Activated naive CD8-positive, alpha-beta T cell treated with anti-CD3 and anti-CD28 coated beads, Interleukin-2, amount 10 ng/mL, durations not matched to agents 7 days and 5 days (primary cell): ENCODE measurements around the gene CD1C. TPM values are rescaled to one million over a fixed set of nuclear protein-coding genes. Genes with fewer than 3 reads are reported as not detected.
A peak's percentile ranks its signal among the peaks of the same experiment; 100 is the strongest.
"Not testable (repeated sequence)": the region's sequence is repeated elsewhere in the genome, so short reads cannot be mapped to it uniquely, and the experiment has no call there.

ENCODE experiments used
- ATAC-seq: fragments of 150-1000 bp; cut with Tn5 transposase; one replicate; pipeline ENCODE4 v1.10.0; 2021; ENCODE audit warnings: low read depth, moderate library complexity
- POLR2A ChIA-PET: fragments of 350-600 bp; sonication (Branson Sonifier 250); formaldehyde crosslinking; loops from one replicate; lab custom pipeline; 2021; ENCODE audit warnings: antibody characterized with exemption; lab: Charles Lee
- DNase-seq: peaks from one replicate; pipeline ENCODE4 v3.0.0; 2021
- H3K27ac Mint-ChIP-seq: one replicate; pipeline ENCODE4 v1.8.0; 2022; ENCODE audit warnings: mild to moderate bottlenecking, mixed read lengths
- H3K27me3 Mint-ChIP-seq: one replicate; pipeline ENCODE4 v1.8.0; 2022; ENCODE audit warnings: mild to moderate bottlenecking, moderate library complexity, mixed read lengths
- H3K36me3 Mint-ChIP-seq: one replicate; pipeline ENCODE4 v1.8.0; 2021; ENCODE audit warnings: mild to moderate bottlenecking, mixed read lengths
- H3K4me1 Mint-ChIP-seq: one replicate; pipeline ENCODE4 v1.8.0; 2021; ENCODE audit warnings: mixed read lengths
- H3K4me3 Mint-ChIP-seq: one replicate; pipeline ENCODE4 v1.8.0; 2022; ENCODE audit warnings: mild to moderate bottlenecking, moderate library complexity, mixed read lengths
- H3K9me3 Mint-ChIP-seq: one replicate; pipeline ENCODE4 v1.8.0; 2021; ENCODE audit warnings: mixed read lengths
- total RNA-seq, 2 experiments: library from RNA; stranded (reverse); gene quantifications; one replicate each; pipeline ENCODE4 v1.2.3, GENCODE V29; 2021

Gene CD1C
- total RNA-seq = not detected

GRCh38 chr1:158289811-158290210 lies at the start of gene CD1C:
Gene CD1C, plus strand, starts transcription at chr1:158289923. Its CDS starts 142 bp downstream, at chr1:158290065.
- Mint-ChIP-seq H3K4me3 (no peak within 1 kb of the TSS), H3K4me1 (peaks cover 15% of the 10 kb centered on the region), H3K27me3 (peaks cover 4% of the 10 kb centered on the region), H3K27ac (no peak within 1 kb of the TSS), H3K9me3 (no peaks in the 10 kb centered on the region), H3K36me3 (no peaks in the 10 kb centered on the region)
- no peak for ATAC-seq
- POLR2A ChIA-PET = no interaction called here
- DNase-seq = no peak

GRCh38 chr1:158246650-158247049 lies 43.1 kb upstream of the CD1C start:
- Mint-ChIP-seq H3K27ac (no peak overlapping the region), H3K4me3 (no peak overlapping the region), H3K27me3 (peaks cover 60% of the 10 kb centered on the region), H3K36me3 (no peaks in the 10 kb centered on the region), H3K4me1 (peaks cover 19% of the 10 kb centered on the region), H3K9me3 (peaks cover 2% of the 10 kb centered on the region)
- no peak for ATAC-seq
- DNase-seq = no peak
- POLR2A ChIA-PET = no interaction called here

GRCh38 chr1:158248118-158248517 lies 41.6 kb upstream of the CD1C start:
- H3K4me3 Mint-ChIP-seq = peak overlapping the region; percentile 28
- POLR2A ChIA-PET = interaction anchor here (0.6 kb wide), 1 partner anchor 760 kb away, joined by 3 read pairs; no protein-coding TSS in a partner anchor
- peaks cover 63% of the 10 kb centered on the region for H3K27me3 Mint-ChIP-seq

GRCh38 chr1:158248771-158249170 lies 41.0 kb upstream of the CD1C start:
- peaks cover 57% of the 10 kb centered on the region for H3K27me3 Mint-ChIP-seq
- peak overlapping the region; percentile 28 for H3K4me3 Mint-ChIP-seq
- POLR2A ChIA-PET = no interaction called here

More at GRCh38 chr1:158248118-158248517, 41.6 kb upstream of the CD1C start:
- ATAC-seq (peak; percentile 82), DNase-seq (peak; percentile 42)
- peaks cover 19% of the 10 kb centered on the region for H3K4me1 Mint-ChIP-seq
- no peaks in the 10 kb centered on the region for H3K36me3 Mint-ChIP-seq
- peak overlapping the region; percentile 79 for H3K27ac Mint-ChIP-seq
- H3K9me3 Mint-ChIP-seq = peaks cover 2% of the 10 kb centered on the region

GRCh38 chr1:158249646-158250045 lies 40.1 kb upstream of the CD1C start:
- peaks cover 2% of the 10 kb centered on the region for H3K9me3 Mint-ChIP-seq
- ATAC-seq = no peak

More at GRCh38 chr1:158248771-158249170, 41.0 kb upstream of the CD1C start:
- Mint-ChIP-seq H3K36me3 (no peaks in the 10 kb centered on the region), H3K4me1 (peaks cover 19% of the 10 kb centered on the region), H3K27ac (peak overlapping the region; percentile 40), H3K9me3 (peaks cover 2% of the 10 kb centered on the region)
- no peak for ATAC-seq
- DNase-seq = no peak

GRCh38 chr1:158251163-158251562 lies 38.6 kb upstream of the CD1C start:
- peaks cover 39% of the 10 kb centered on the region for H3K27me3 Mint-ChIP-seq
- H3K9me3 Mint-ChIP-seq = peaks cover 2% of the 10 kb centered on the region
- POLR2A ChIA-PET = no interaction called here
- no peak overlapping the region for H3K27ac Mint-ChIP-seq
- DNase-seq (no peak), ATAC-seq (no peak)
- no peaks in the 10 kb centered on the region for H3K36me3 Mint-ChIP-seq
- H3K4me3 Mint-ChIP-seq = no peak overlapping the region
- peaks cover 19% of the 10 kb centered on the region for H3K4me1 Mint-ChIP-seq

More at GRCh38 chr1:158249646-158250045, 40.1 kb upstream of the CD1C start:
- DNase-seq = no peak
- Mint-ChIP-seq H3K27me3 (peaks cover 49% of the 10 kb centered on the region), H3K4me3 (no peak overlapping the region), H3K4me1 (peaks cover 19% of the 10 kb centered on the region), H3K36me3 (no peaks in the 10 kb centered on the region), H3K27ac (no peak overlapping the region)
- POLR2A ChIA-PET = no interaction called here

GRCh38 chr1:158255656-158256055 lies 34.1 kb upstream of the CD1C start:
- Mint-ChIP-seq H3K27ac (no peak overlapping the region), H3K4me3 (no peak overlapping the region), H3K4me1 (peaks cover 2% of the 10 kb centered on the region), H3K9me3 (no peaks in the 10 kb centered on the region), H3K27me3 (peaks cover 31% of the 10 kb centered on the region), H3K36me3 (no peaks in the 10 kb centered on the region)
- POLR2A ChIA-PET = no interaction called here
- DNase-seq (no peak), ATAC-seq (no peak)

GRCh38 chr1:158256747-158257146 lies 33.0 kb upstream of the CD1C start:
- peaks cover 30% of the 10 kb centered on the region for H3K27me3 Mint-ChIP-seq
- H3K4me1 Mint-ChIP-seq, H3K27ac Mint-ChIP-seq, H3K36me3 Mint-ChIP-seq, DNase-seq, POLR2A ChIA-PET, H3K4me3 Mint-ChIP-seq, ATAC-seq, H3K9me3 Mint-ChIP-seq: not testable (repeated sequence)

GRCh38 chr1:158257888-158258287 lies 31.8 kb upstream of the CD1C start:
- POLR2A ChIA-PET = no interaction called here
- Mint-ChIP-seq H3K36me3 (no peaks in the 10 kb centered on the region), H3K4me1 (no peaks in the 10 kb centered on the region), H3K27ac (no peak overlapping the region), H3K4me3 (no peak overlapping the region), H3K9me3 (no peaks in the 10 kb centered on the region), H3K27me3 (peaks cover 27% of the 10 kb centered on the region)
- DNase-seq (no peak), ATAC-seq (no peak)

GRCh38 chr1:158259117-158259516 lies 30.6 kb upstream of the CD1C start:
- POLR2A ChIA-PET = no interaction called here
- no peak for DNase-seq
- H3K36me3 Mint-ChIP-seq = no peaks in the 10 kb centered on the region
- H3K9me3 Mint-ChIP-seq = no peaks in the 10 kb centered on the region
- no peak overlapping the region for H3K4me3 Mint-ChIP-seq
- no peak overlapping the region for H3K27ac Mint-ChIP-seq
- no peak for ATAC-seq
- peaks cover 27% of the 10 kb centered on the region for H3K27me3 Mint-ChIP-seq
- no peaks in the 10 kb centered on the region for H3K4me1 Mint-ChIP-seq

GRCh38 chr1:158272681-158273080 lies 17.0 kb upstream of the CD1C start:
- ATAC-seq = no peak
- H3K27ac Mint-ChIP-seq = no peak overlapping the region
- POLR2A ChIA-PET = no interaction called here
- peaks cover under 1% of the 10 kb centered on the region for H3K36me3 Mint-ChIP-seq
- no peak overlapping the region for H3K4me3 Mint-ChIP-seq
- H3K4me1 Mint-ChIP-seq = no peaks in the 10 kb centered on the region
- peaks cover 3% of the 10 kb centered on the region for H3K27me3 Mint-ChIP-seq
- DNase-seq = no peak
- peaks cover 5% of the 10 kb centered on the region for H3K9me3 Mint-ChIP-seq

GRCh38 chr1:158274797-158275196 lies 14.9 kb upstream of the CD1C start:
- no peak for ATAC-seq
- H3K27me3 Mint-ChIP-seq = peaks cover 7% of the 10 kb centered on the region
- peaks cover 1% of the 10 kb centered on the region for H3K36me3 Mint-ChIP-seq
- H3K4me3 Mint-ChIP-seq = no peak overlapping the region
- no peak for DNase-seq
- H3K4me1 Mint-ChIP-seq = no peaks in the 10 kb centered on the region
- POLR2A ChIA-PET = no interaction called here
- H3K9me3 Mint-ChIP-seq = peaks cover 2% of the 10 kb centered on the region
- H3K27ac Mint-ChIP-seq = no peak overlapping the region

GRCh38 chr1:158282421-158282820 lies 7.3 kb upstream of the CD1C start:
- DNase-seq, ATAC-seq, H3K36me3 Mint-ChIP-seq, POLR2A ChIA-PET, H3K27ac Mint-ChIP-seq, H3K9me3 Mint-ChIP-seq, H3K4me3 Mint-ChIP-seq: not testable (repeated sequence)
- H3K27me3 Mint-ChIP-seq = peaks cover 11% of the 10 kb centered on the region
- H3K4me1 Mint-ChIP-seq = peaks cover 15% of the 10 kb centered on the region

GRCh38 chr1:158283965-158284364 lies 5.8 kb upstream of the CD1C start:
- peaks cover 7% of the 10 kb centered on the region for H3K27me3 Mint-ChIP-seq
- peaks cover 15% of the 10 kb centered on the region for H3K4me1 Mint-ChIP-seq
- no peak overlapping the region for H3K4me3 Mint-ChIP-seq
- H3K36me3 Mint-ChIP-seq = no peaks in the 10 kb centered on the region
- ATAC-seq (no peak), DNase-seq (no peak)
- H3K9me3 Mint-ChIP-seq = peaks cover 2% of the 10 kb centered on the region
- POLR2A ChIA-PET = no interaction called here
- H3K27ac Mint-ChIP-seq = no peak overlapping the region
